HepG2 (cell line): ENCODE results near the gene SLC25A11. TPM values are rescaled to one million over a fixed set of nuclear protein-coding genes. Genes with fewer than 3 reads are reported as not detected.

ENCODE experiments used
- ATAC-seq: fragments of 200-7000 bp; cut with Tn5 transposase; 3 replicates; pipeline ENCODE4 v1.9.1; 2020; ENCODE audit warnings: mild to moderate bottlenecking, moderate library complexity
- BruUV-seq: library from RNA; stranded (reverse); fragments of 400-500 nt; replicated peaks from 2 replicates; lab custom pipeline; 2021; lab: Mats Ljungman, UMichigan
- CTCF ChIA-PET: fragments of 300-600 bp; formaldehyde crosslinking; extraction: SDS; loops from one replicate; lab custom pipeline; 2021; ENCODE audit warnings: low total read pairs, inconsistent platforms, low intra/inter-chr PET ratio; lab: Yijun Ruan, JAX
- POLR2A ChIA-PET: fragments of 350-600 bp; sonication (Branson Sonifier 250); formaldehyde crosslinking; loops from one replicate; lab custom pipeline; 2020; ENCODE audit warnings: antibody characterized with exemption, inconsistent platforms; lab: Yijun Ruan, JAX
- DNase-seq: peaks from one replicate; pipeline ENCODE4 v3.0.0-alpha.2; 2015; ENCODE audit warnings: low spot score
- FAIRE-seq: peaks from 3 replicates; lab custom pipeline; 2011; peaks lifted over from hg19 to GRCh38; lab: Jason Lieb, UNC
- H2AFZ ChIP-seq: one replicate; pipeline ENCODE4 v1.6.1; 2011; ENCODE audit warnings: low read length, inconsistent platforms
- H3K27ac ChIP-seq: fragments of 300-600 bp; 3 replicates; pipeline ENCODE4 v1.8.0; 2011; ENCODE audit warnings: mixed run types, mild to moderate bottlenecking, mixed read lengths, low read length, inconsistent platforms; ENCODE audit not compliant: insufficient read depth; ENCODE audit errors: extremely low read length
- H3K27me3 ChIP-seq, 2 experiments: fragments of 200-600 bp in 1 of 2; 2 replicates in 1 of 2; 3 replicates in 1 of 2; pipeline versions ENCODE4 v1.6.0 to v1.8.0; 2011; ENCODE audit warnings: low read length in 2 of 2, mild to moderate bottlenecking in 2 of 2, moderate library complexity in 2 of 2, inconsistent platforms in 1 of 2; ENCODE audit not compliant: insufficient read depth in 2 of 2, control insufficient read depth in 1 of 2
- H3K36me3 ChIP-seq, 2 experiments: fragments of 200-600 bp in 1 of 2; replicated peaks in 1 of 2; 2 replicates in 1 of 2; 3 replicates in 1 of 2; pipeline versions ENCODE4 v1.5.1 to v1.8.0; 2011; ENCODE audit warnings: low read length in 2 of 2, inconsistent platforms in 1 of 2; ENCODE audit not compliant: insufficient read depth in 2 of 2, control insufficient read depth in 1 of 2
- H3K4me1 ChIP-seq: 2 replicates; pipeline ENCODE4 v1.5.1; 2012; ENCODE audit warnings: low read length, inconsistent platforms; ENCODE audit not compliant: insufficient read depth
- H3K4me2 ChIP-seq: 2 replicates; pipeline ENCODE4 v1.6.0; 2011; ENCODE audit warnings: low read depth, low read length, inconsistent platforms
- H3K4me3 ChIP-seq, 3 experiments: fragments of 200-600 bp in 1 of 3; sonication (generic), shearing (Covaris generic) in 1 of 3; replicated peaks in 1 of 3; 2 replicates each; pipeline ENCODE4 v1.5.1; 2011 to 2016; ENCODE audit warnings: low read length in 3 of 3, inconsistent platforms in 2 of 3, low read depth in 2 of 3, mild to moderate bottlenecking in 2 of 3, control low read depth in 1 of 3, mixed read lengths in 1 of 3; ENCODE audit not compliant: insufficient read depth in 1 of 3
- H3K79me2 ChIP-seq: one replicate; pipeline ENCODE4 v1.6.1; 2011; ENCODE audit warnings: low read length, inconsistent platforms; ENCODE audit not compliant: insufficient read depth
- H3K9ac ChIP-seq: 2 replicates; pipeline ENCODE4 v1.6.0; 2011; ENCODE audit warnings: mild to moderate bottlenecking, low read depth, low read length, inconsistent platforms; ENCODE audit not compliant: insufficient read depth
- H3K9me3 ChIP-seq: 2 replicates; pipeline ENCODE4 v1.5.1; 2012; ENCODE audit warnings: mild to moderate bottlenecking, low read length
- H4K20me1 ChIP-seq: 2 replicates; pipeline ENCODE4 v1.6.0; 2011; ENCODE audit warnings: inconsistent platforms, mild to moderate bottlenecking, low read length, moderate library complexity; ENCODE audit not compliant: insufficient read depth
- AHDC1 ChIP-seq: sonication (generic); formaldehyde crosslinking; IDR thresholded peaks from 2 replicates; pipeline ENCODE4 v1.5.1; 2020; ENCODE audit warnings: mild to moderate bottlenecking, missing genetic modification reagents, borderline replicate concordance
- ATF1 ChIP-seq: IDR thresholded peaks from 2 replicates; pipeline ENCODE4 v1.6.1; 2016; ENCODE audit warnings: mild to moderate bottlenecking, control low read depth
- NKX3-1 ChIP-seq: sonication (generic); formaldehyde crosslinking; IDR thresholded peaks from 2 replicates; pipeline ENCODE4 v1.5.0; 2020; ENCODE audit warnings: missing genetic modification reagents
- SRSF9 ChIP-seq: fragments of 200-400 bp; formaldehyde crosslinking; IDR thresholded peaks from 2 replicates; pipeline ENCODE4 v1.6.1; 2018; ENCODE audit warnings: borderline replicate concordance, mild to moderate bottlenecking, low read depth, low read length; ENCODE audit not compliant: insufficient read depth, poor library complexity, severe bottlenecking
- ZNF337 ChIP-seq: sonication (generic); formaldehyde crosslinking; IDR thresholded peaks from 2 replicates; pipeline ENCODE4 v1.5.1; 2020; ENCODE audit warnings: missing genetic modification reagents, low read depth, mild to moderate bottlenecking, borderline replicate concordance
- ZNF761 ChIP-seq: sonication (generic); formaldehyde crosslinking; conservative IDR thresholded peaks from 2 replicates; pipeline ENCODE4 v1.4.0; 2020; ENCODE audit warnings: mild to moderate bottlenecking, missing genetic modification reagents
- WGBS: methylation state at CpG from one replicate; pipeline ENCODE4 v1.1.6; 2017; ENCODE audit warnings: low lambda C conversion rate; 5-methylcytosine and 5-hydroxymethylcytosine counted together
- in situ Hi-C: cut with HindIII; loops from 2 replicates; pipeline ENCODE4 v1.10.0; 2017; ENCODE audit warnings: low pct_unique_long_range_greater_than_20kb; ENCODE audit not compliant: extremely low pct_ligation_motif_present
- intact Hi-C: fragments of 100-400 bp; cut with micrococcal nuclease; formaldehyde crosslinking; loops from one replicate; pipeline ENCODE4 v1.10.0; 2022; ENCODE audit not compliant: unreplicated experiment
- polyA plus RNA-seq, 8 experiments: library from polyadenylated mRNA; depleted of rRNA in 3 of 8; stranded (reverse) in 7 of 8; unstranded in 1 of 8; fragments of >200 nt; fragmentation: Illumina TruSeq in 4 of 8; extraction: Trizol in 4 of 8; gene quantifications; 2 replicates each; pipeline versions ENCODE4 v1.2.1 to v1.2.3, GENCODE V29; 2011 to 2016; ENCODE audit warnings: low read depth in 4 of 8, missing spikeins in 1 of 8, mixed read lengths in 1 of 8; ENCODE audit not compliant: insufficient read depth in 1 of 8
- total RNA-seq, 5 experiments: library from RNA; depleted of rRNA; stranded (reverse); fragments of >200 nt; fragmentation: Illumina TruSeq; extraction: Trizol; gene quantifications; 2 replicates each; pipeline ENCODE4 v1.2.3, GENCODE V29; 2016; ENCODE audit warnings: low read depth in 1 of 5

The SLC25A11 gene
- total and polyA plus RNA-seq, 2 of the 13 experiments (the other 11 are each of a cell fraction or from before 2014, with no cell fraction given) = 35.4 to 47.2 TPM

- no TSS peak for BruUV-seq
- H3K9ac ChIP-seq = no peak overlapping the region
- no peaks in the 10 kb centered on the region for H3K9me3 ChIP-seq
- no peak overlapping the region for H2AFZ ChIP-seq
- ChIA-PET POLR2A (no interaction called here), CTCF (no interaction called here)
- intact Hi-C loops (loop anchor here (10.0 kb wide), 1 partner anchor 164 kb away; no protein-coding TSS in a partner anchor), in situ Hi-C loops (loop anchor here (10.0 kb wide), 1 partner anchor 154 kb away; no protein-coding TSS in a partner anchor)
- H3K27me3 ChIP-seq = no peaks in the 10 kb centered on the region
- H3K36me3 ChIP-seq = peaks cover 7 to 12% of the 10 kb centered on the region in 2 experiments; a peak in 4 of 5 replicates
- 96% methylated on average over 31 of the region's 37 CpGs for WGBS
- H3K4me2 ChIP-seq = no peak overlapping the region
- TF ChIP-seq SRSF9 (no peak), ATF1 (CRISPR knock-in tag) (no peak), AHDC1 (CRISPR knock-in tag) (no peak), ZNF761 (CRISPR knock-in tag) (no peak), ZNF337 (no peak), NKX3-1 (CRISPR knock-in tag) (no peak)
- TF ChIP-seq, all 625 proteins: peak for 0
- ATAC-seq = no peak
- H3K79me2 ChIP-seq = no peaks in the 10 kb centered on the region
- H4K20me1 ChIP-seq = no peaks in the 10 kb centered on the region
- FAIRE-seq = no peak
- DNase-seq = no peak
- H3K27ac ChIP-seq = no peak overlapping the region
- H3K4me1 ChIP-seq = peaks cover 28% of the 10 kb centered on the region
- no peak overlapping the region for H3K4me3 ChIP-seq
These were observed 38.7 kb downstream of the SLC25A11 start for GRCh38 chr17:4901108-4901647.
